ENCODE results near the gene ZNF384.
"Not testable (repeated sequence)": the region's sequence is repeated elsewhere in the genome, so short reads cannot be mapped to it uniquely, and the experiment has no call there.

Gene ZNF384

DNA sequence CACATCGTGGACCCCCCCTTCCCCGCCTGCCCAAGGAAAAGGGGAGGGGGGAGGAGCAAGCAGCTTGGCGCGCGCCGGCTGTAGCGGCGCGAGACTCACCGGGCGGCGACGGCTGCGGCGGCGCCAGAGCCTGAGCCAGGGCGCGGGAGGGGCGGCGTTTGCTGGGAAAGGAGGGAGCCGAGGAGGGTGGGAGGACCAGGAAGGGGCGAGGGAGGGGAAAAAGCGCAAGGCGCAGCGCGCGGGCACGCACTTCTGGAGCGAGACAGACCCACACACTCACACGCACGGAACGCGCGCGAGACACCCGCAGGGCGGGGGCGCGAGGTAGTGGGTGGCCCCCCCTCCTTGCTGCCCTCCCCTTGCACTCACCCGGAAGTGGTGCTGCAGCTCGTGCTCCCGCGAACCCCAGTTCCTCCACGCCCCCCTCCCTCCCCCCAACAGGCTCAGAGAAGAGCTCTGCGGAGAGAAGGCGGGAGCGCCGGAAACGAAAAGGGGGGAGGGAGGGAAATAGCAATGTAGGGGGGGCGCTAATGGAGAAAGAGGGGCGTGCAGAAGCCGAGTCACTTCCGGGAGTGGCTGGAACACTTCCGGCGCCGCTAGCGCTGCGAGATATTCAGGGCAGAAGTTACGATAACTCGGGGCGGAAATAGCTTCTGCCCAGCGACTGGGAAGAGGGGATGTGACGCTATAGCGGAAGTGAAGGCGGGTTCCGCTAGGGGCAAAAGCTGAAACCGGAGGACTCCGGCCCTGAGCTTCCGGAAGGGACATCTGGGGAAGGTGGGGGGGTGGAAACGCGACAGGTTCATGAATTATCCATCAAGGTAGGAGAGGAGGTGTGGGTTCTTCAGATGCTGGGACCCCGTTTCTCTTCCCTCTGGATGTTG is at the start of gene ZNF384:
Gene ZNF384, minus strand, starts transcription at position 377 of the 884 bp plus-strand sequence. CDS start 9,855 bp downstream, outside the sequence.
- in situ Hi-C loops (cut with MboI; ENCODE audit: low sequenced_read_pairs): no loop called here

DNA sequence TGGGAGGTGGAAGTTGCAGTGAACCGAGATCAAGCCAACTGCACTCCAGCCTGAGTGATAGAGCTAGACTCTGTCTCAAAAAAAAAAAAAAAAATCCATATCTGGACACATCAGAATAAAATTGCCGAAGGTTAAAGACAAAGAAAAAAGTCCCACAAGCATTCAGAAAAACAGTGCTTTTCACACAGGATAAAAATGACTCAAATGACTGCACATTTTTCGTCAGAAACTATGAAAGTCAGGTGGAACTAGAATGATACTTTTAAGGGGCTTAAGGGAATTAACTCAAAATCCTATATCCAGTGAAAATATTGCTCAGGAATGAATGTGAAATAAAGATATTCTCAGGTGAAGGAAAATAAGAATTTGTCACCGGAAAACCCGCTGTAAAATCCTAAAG is 47.6 kb upstream of the ZNF384 start:
- in situ Hi-C loops (cut with MboI; ENCODE audit: low sequenced_read_pairs): no loop called here

DNA sequence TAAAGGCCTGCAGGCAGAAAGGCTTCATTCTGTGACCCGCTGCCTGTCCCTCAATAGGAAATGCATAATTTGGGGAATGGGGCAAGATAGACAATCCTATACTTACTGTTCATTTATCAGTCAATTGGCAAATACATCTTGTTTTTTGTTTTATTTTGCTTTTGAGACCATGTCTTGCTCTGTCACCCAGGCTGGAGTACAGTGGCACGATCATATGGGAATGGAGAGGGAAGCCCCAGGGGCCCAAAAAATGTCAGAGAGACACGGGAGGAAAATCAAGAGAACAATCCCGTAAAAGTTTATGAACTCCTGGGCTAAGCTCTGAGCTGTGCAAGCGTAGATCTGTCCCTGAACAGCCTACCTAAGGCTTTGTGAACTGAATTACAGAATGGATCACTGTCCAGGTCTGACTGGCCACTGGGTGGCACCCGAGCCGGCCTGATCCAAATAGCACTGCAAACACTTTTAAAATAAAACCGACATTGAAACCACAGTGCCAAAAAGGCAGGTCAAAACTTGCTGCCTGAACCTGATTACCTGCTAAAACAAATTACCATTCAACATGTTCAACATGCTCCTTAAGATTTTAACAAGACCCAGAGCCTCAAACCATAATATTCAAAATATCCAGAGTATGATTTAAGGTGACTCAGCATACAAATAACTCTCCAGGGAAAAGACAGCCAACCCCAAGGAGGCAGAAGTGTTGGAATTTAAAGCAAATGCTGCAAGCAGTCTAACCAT is 46.4 kb upstream of the ZNF384 start:
- in situ Hi-C loops (cut with MboI; ENCODE audit: low sequenced_read_pairs): no loop called here

DNA sequence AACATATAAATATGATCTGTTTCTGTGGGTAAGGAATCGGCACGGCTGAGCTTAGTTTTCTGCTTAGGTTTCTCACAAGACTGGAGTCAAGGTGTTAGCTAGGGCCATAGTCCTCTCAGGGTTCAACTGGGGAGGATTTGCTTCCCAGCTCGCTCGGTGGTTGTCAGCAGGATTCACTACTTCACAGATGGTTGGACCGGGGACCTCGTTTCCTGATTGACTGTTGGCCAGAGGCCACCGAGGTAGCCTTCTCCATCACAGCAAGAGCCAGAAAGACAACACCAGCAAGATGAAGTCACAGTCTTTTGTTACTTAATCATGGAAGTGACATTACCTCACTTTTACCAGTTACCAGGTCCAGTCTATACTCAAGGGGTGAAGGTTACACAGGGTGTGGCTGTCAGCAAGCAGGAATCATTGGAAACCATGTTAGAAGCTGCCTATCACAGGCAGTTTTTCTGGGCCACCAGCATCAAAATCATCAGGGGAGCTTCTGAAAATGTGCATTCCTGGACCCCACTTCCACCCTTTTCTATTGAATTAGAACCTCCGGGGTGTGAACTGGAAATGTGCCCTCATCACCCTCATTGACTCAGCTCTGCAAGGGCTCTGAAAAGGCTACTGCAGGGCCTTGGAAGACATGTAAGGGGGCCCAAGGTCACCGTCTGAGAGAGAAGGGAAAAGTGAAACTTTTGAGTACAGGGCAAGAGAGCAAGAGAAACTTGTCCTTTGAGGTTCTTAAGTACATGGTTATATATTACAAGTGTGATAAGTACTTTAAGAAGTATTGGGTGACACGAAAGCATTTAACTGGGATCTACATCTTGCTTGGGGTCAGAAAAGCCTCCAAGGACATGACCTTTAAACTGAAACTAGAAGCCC is 45.6 kb upstream of the ZNF384 start:
- in situ Hi-C loops (cut with MboI; ENCODE audit: low sequenced_read_pairs): no loop called here

DNA sequence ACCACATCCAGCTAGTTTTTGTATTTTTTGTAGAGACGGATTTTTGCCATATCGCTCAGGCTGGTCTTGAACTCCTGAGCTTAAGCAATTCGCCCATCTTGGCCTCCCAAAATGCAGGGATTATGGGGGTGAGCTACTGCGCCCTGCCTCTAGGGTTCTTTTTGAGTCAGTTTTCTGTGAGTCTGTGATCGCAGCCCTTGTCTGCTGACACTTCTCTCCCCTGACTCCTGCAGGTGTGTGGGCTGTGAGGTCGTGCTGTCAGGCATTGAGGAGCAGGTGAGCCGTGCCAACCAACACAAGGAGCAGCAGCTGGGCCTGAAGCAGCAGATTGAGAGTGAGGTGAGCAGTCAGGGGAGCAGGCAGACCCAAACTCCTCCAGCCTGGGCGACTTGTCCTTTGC is 41.0 kb upstream of the ZNF384 start:
- in situ Hi-C loops (cut with MboI; ENCODE audit: low sequenced_read_pairs): no loop called here

DNA sequence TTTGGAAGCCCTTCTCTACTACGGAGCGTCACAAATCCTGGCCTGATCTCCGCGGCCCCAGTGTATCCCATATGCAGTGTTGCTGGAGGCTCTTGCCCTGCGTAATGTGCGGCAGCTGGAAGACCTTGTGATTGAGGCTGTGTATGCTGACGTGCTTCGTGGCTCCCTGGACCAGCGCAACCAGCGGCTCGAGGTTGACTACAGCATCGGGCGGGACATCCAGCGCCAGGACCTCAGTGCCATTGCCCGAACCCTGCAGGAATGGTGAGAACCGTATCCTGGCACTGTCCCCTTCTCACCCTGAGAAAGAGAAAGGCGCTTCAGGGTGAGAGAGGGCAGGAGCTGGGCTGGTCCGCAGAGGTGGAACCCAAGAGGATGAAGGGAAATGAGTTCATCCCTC is 40.0 kb upstream of the ZNF384 start:
- in situ Hi-C loops (cut with MboI; ENCODE audit: low sequenced_read_pairs): no loop called here

DNA sequence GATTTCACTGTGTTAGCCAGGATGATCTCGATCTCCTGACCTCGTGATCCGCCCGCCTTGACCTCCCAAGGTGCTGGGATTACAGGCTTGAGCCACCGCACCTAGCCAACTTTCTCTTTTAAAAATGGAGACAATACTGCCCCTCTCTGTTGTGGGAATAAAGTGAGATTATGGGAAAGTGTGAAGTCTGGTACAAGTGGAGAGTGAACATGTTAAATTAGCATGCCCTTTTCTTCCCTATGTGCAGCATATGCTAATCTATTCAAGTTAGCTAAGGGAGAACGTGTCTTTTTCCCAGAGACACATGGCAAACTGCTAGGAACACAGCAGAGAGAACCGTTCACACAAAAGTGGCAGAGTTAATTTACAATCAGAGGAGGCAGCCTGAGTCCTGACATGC is 36.2 kb upstream of the ZNF384 start:
- in situ Hi-C loops (cut with MboI; ENCODE audit: low sequenced_read_pairs): no loop called here

DNA sequence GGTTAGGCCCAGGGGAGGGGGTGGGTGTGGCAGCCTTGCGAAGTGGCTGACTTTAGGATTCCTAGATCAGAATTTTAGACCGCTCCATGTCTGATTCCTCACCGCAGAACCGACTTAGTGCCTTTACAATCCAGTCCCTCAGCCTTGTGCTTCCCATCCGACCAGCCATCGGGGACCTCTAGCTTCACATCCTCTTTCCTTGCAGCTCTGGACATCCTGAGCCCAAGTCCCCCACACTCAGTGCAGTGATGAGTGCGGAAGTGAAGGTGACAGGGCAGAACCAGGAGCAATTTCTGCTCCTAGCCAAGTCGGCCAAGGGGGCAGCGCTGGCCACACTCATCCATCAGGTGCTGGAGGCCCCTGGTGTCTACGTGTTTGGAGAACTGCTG is 35.2 kb upstream of the ZNF384 start:
- in situ Hi-C loops (cut with MboI; ENCODE audit: low sequenced_read_pairs): no loop called here

DNA sequence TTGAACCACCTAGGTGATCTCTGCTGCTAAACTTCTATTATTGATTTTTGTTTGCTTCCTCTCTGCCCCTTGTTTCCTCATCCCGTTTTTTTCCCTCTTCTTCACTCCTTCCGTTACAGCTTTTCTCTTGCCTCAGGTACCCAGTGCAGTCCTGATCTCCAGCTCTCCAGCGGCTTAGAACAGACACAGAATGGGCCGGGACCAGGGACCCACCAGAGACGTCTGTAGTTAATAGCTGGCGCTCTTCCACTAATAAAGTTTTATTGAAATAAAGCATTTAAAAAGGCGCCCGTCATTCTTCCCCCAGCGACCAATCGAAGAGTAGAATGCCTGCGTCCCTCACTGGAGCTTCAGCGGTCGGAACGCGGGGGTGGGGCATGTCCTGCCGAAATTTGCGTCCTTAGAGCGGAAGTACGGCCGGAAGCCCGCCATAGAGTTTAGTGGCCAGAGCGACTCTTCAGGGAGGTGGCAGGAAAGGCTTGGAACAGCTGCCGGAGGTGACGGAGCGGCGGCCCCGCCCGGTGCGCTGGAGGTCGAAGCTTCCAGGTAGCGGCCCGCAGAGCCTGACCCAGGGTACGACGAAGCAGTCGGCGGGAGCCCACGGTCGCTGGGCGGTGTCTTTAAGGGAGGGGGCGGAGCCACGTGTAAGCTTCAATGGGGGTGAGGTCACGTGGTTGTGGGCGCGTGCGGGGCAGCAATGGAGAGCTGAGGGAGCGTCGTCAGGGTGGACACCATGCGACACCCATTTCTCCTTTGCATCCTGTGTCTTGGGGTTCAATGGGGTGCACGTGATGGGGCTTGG is 34.6 kb upstream of the ZNF384 start, which contains the start of gene COPS7A:
Gene COPS7A, plus strand, starts transcription at position 440 of the 802 bp plus-strand sequence. CDS start 611 bp downstream, outside the sequence.
- in situ Hi-C loops (cut with MboI; ENCODE audit: low sequenced_read_pairs): no loop called here

DNA sequence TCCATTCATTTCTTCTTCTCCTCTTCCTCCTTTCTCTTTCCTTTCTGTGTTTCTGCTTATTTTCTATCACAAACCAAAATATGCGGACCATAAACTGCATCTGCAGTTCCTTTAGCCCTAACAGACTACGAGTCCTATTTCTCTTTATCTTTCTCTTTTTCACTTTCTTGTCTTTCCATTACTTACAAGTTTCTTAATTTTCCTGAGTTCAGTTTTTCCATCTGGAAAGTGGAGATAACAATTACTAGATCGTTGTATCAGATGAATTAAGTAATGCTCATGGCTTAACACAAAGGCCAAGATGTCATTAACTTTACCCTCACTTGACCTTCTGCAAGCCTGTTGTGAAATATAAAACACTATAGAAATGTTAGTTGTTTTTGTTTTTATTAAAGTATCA is 33.7 kb upstream of the ZNF384 start:
- in situ Hi-C loops (cut with MboI; ENCODE audit: low sequenced_read_pairs): no loop called here

DNA sequence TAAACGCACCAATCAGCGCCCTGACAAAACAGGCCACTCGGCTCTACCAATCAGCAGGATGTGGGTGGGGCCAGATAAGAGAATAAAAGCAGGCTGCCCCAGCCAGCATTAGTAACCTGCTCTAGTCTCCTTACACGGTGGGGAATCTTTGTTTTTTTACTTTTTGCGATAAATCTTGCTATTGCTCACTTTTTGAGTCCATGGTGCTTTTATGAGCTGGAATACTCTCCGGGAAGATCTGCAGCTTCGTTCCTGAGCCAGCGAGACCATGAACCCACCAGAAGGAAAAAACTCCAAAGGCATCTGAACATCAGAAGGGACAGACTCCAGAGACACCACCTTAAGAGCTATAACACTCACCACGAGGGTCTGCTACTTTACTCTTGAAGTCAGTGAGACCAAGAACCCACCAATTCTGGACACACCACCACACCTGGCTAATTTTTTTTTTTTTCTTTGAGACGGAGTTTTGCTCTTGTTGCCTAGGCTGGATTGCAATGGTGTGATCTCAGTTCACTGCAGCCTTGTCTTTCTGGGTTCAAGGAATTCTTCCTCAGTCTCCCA is 27.8 kb upstream of the ZNF384 start:
- in situ Hi-C loops (cut with MboI; ENCODE audit: low sequenced_read_pairs): no loop called here

DNA sequence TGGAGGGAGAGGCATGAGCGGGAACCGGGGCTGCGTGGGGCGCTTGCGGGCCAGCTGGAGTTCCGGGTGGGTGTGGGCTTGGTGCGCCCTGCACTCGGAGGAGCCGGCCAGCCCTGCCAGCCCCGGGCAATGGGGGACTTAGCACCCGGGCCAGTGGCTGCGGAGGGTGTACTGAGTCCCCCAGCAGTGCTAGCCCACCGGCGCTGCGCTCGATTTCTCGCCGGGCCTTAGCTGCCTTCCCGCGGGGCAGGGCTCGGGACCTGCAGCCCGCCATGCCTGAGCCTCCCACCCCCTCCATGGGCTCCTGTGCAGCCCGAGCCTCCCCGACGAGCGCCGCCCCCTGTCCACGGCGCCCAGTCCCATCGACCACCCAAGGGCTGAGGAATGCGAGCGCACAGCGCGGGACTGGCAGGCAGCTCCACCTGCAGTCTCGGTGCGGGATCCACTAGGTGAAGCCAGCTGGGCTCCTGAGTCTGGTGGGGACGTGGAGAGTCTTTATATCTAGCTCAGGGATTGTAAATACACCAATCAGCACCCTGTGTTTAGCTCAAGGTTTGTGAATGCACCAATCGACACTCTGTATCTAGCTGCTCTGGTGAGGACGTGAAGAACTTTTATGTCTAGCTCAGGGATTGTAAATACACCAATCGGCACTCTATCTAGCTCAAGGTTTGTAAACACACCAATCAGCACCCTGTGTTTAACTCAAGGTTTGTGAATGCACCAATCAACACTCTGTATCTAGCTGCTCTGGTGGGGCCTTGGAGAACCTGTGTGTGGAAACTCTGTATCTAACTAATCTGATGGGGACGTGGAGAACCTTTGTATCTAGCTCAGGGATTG is 27.1 kb upstream of the ZNF384 start:
- in situ Hi-C loops (cut with MboI; ENCODE audit: low sequenced_read_pairs): not testable (repeated sequence)

DNA sequence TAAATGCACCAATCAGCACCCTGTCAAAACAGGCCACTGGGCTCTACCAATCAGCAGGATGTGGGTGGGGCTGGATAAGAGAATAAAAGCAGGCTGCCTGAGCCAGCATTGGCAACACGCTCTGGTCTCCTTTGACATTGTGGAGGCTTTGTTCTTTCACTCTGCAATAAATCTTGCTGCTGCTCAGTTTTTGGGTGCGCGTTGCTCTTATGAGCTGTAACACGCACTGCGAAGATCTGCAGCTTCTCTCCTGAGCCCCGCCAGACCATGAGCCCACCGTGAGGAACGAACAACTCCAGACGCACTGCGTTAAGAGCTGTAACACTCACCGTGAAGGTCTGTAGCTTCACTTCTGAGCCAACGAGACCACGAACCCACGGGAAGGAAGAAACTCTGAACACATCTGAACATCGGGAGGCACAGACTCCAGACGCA is 19.8 kb upstream of the ZNF384 start:
- in situ Hi-C loops (cut with MboI; ENCODE audit: low sequenced_read_pairs): no loop called here

DNA sequence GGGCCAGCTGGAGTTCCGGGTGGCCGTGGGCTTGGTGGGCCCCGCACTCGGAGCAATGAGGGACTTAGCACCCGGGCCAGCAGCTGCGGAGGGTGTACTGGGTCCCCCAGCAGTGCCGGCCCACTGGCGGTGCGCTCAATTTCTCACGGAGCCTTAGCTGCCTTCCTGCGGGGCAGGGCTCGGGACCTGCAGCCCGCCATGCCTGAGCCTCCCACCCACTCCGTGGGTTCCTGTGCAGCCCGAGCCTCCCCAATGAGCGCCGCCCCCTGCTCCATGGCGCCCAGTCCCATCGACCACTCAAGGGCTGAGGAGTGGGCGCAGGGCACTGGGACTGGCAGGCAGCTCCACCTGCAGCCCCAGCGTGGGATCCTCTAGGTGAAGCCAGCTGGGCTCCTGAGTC is 19.2 kb upstream of the ZNF384 start:
- in situ Hi-C loops (cut with MboI; ENCODE audit: low sequenced_read_pairs): not testable (repeated sequence)

DNA sequence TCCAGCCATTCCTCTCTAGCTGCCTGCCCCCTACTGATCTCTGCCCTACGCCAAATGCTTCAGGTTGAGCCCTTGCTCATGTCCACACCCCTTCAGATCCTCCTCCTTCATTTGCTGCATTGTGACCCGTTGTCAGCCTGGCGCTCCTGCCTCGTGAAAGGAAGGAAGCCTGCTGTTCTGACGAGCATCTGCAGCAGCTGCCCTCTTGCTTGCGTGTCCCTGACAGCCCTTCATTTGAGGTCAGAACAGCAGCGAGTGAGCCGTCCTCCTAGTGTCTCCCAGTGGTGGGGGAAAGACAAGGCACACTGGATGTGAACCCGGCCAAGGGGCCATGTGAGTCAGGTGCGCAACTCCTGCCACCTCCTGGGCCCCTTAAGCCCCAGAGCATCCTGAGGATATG is 14.5 kb upstream of the ZNF384 start:
- in situ Hi-C loops (cut with MboI; ENCODE audit: low sequenced_read_pairs): no loop called here

DNA sequence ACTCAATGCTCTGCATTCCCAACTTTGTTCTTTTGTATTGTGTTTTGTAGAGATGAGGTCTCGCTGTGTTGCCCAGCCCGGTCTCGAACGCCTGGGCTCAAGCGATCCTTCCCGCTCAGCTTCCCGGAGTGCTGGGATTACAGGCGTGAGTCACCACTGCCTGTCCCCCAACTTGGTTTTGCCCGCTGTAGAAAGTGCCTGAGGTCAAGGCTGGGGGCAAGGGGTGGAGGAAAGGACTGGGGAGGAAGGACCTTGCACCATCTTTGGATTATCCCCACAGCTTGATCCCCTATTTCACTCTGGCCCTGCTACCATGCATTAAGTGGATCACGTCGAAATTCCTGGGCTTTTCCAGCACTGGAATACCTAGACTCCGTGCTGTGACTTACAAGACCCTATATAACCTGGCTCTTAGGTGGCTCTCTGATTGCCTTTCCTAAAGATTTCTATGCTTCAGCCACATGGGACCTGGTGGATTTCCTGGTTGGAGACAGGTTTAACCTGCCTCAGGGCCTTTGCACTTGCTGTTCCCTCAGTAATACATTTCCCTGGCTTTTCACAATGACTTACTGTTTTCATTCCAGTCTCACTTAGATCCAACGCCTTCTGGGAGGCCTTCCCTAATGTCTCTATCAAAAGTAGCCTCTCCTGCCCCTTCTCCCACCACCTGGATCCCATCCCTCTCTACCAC is 12.0 kb upstream of the ZNF384 start:
- in situ Hi-C loops (cut with MboI; ENCODE audit: low sequenced_read_pairs): no loop called here

DNA sequence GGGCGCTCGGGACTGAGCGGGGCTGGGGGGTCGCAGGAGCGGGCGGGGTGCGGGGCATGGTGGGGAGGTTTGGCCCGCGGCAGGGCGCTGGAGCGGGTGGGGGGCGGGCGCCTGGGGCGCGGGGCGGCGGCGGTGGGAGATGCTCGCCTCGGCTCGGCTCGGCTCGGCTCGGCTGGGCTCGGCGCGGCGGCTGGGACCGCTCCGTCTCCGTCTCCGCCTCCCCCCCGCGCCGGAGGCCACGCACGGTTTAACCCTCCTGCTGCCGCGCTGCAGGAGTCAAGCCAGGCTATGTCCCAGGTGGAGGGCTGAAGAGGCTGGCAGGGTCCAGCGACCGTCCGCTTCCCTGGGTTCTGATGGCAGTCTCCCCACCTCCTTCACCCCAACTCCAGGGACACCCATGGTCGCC is 11.5 kb upstream of the ZNF384 start, which contains the start of gene PIANP:
Gene PIANP, minus strand, starts transcription at position 170 of the 406 bp plus-strand sequence. CDS start 2,754 bp downstream, outside the sequence.
- in situ Hi-C loops (cut with MboI; ENCODE audit: low sequenced_read_pairs): no loop called here

DNA sequence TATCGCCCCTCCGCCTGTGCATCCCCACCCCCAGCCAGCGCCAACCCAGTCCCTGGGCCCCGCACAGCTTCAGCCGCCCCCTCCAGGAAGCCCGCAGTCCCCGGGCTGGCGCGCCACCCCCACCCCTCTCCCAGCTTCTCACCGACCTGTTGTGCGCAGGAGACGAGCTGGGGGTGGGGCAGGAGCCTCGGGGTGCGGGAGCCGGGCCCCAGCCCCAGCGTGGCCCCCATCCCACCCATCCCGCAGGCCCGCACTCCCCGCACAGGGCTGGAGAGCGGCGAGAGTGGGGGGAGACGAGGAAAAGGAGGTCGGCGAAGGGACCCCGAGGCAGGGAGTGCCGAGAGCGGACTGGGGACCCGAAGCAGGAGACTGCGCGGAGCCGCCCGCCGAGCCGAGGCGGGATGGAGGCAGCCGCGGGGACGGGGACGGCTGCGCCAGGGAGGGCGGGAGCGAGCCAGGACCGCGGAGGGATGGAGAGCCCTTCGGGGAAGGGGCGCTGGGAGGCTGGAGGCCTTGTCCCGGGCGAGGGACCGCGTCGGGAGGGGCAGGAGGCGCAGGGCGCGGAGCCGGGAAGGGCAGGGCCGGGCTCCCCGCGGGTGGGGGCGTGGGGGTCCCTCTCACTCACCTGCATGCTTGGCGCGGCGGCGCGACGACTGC is 10.9 kb upstream of the ZNF384 start:
- in situ Hi-C loops (cut with MboI; ENCODE audit: low sequenced_read_pairs): no loop called here
